ENCODE data around the gene RAB8A.
A peak's percentile ranks its signal among the peaks of the same experiment; 100 is the strongest.

RAB8A gene

GRCh38 chr19:16111160-16111908, at the start of gene RAB8A:
Gene RAB8A, plus strand, starts transcription at chr19:16111889. Its CDS starts 13 bp downstream, at chr19:16111902.
- DNase-seq: peak; percentile 97 to 100 (median 99)

GRCh38 chr19:16061943-16062342, 49.7 kb upstream of the RAB8A start:
- DNase-seq: no peak

DNA sequence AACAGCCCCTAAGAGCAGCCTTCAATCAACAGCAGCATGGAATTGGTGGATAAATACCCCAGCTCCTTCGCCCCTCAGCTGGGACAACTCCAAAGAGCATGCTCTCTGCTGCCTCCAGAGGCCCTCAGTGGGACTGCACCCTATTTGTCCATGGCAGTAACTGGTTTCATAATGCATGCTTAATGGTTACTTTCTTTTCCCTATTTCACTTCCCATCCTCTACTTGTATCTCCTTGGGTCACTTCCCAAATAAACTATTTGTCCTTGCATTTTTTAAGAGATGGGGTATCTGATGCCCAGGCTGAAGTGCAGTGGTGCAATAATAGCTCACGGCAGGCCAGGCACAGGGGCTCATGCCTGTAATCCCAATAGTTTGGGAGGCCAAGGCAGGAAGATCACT, 48.9 kb upstream of the RAB8A start:
- peak; percentile 22 to 62 (median 44) for DNase-seq

GRCh38 chr19:16064209-16064889, 47.3 kb upstream of the RAB8A start:
- DNase-seq: no peak

- DNase-seq: peak in 2 of 4 experiments; percentile 12 to 20
Observed at GRCh38 chr19:16066611-16067104, 45.0 kb upstream of the RAB8A start.

DNA sequence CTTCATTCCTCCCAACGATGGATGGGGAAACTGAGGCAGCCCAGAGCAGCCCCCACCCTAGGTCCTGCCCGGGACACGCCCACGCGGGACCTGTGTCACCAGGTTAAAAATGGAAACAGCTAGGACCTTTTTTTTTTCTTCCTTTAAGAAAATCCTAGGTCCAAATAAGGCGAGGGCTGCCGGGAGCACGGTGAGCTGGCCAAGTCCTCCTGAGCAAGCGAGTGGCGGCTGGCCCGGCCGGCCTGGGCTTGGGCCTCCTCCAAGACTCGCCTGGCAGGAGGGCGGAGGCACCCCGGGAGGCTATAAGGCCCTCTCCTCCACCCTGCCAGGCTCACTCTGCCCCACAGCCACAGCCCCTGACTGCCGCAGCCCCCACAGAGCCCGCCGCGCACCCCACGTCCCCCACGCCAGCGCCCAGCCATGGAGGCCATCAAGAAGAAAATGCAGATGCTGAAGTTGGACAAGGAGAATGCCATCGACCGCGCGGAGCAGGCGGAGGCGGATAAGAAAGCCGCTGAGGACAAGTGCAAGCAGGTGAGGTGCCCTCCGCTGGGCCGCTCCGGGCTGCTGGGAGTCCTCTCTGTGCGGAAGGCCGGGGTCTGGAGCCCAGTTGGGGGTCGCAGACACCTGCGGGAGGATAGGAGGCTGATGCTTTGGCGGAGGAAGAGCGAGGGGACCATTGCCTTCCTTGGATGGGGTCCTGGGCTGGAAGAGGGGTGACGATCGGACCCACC, 44.3 kb upstream of the RAB8A start:
- DNase-seq: no peak

DNA sequence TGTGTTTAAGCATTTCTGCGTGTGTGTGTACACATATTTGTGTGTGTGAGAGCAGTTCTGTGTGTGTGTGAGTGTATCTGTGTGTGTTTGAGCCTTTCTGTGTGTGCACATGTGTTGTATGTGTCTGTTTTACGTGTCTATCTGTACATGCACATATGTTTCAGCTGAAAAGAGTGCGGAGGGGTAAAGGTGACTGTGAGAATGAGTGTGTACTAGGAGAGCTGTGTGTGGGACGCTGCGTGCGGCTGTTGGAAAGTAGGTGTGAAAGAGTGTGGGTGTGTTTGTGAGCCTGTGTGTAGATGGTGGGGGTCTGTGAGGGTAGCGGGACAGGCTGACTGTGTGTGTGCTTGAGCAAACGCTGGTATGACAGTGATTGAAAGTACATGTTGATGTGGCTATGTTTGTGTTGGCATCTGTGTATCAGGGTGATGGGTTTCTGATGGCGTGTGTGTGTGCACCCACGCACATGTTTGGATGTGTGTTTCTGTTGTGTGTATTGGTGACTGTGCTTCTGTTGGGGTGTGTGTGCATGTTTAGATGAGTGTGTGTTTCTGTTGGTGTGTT, 42.9 kb upstream of the RAB8A start:
- DNase-seq: no peak

DNA sequence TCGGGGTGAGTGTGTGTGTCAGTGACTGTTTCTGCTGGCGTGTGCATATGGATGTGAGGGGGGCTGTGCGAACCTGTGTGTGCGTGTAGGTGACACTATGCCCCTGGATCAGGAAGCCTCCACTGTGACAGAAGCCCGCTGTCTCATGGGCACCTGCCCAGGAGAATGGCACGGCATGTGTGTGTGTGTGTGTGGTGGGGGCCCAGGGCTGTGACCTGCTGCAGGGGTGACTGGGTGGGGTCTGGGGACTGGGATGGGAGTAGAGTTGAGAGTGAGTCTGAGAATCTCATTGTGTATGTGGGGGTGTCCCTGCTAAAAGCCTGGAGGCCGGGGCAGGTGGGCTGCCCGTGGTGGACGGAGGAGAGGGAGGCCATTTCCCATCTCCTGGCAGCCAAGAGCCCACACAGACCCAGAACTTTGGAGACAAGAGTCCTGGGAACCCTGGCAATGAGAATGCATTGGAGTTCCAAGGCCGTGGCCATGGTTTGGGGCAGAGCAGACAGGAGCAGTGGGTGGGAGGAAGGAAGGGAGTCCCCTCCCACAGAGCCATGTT, 41.8 kb upstream of the RAB8A start:
- no peak for DNase-seq

- peak; percentile 41 to 84 (median 69) for DNase-seq
Observed at GRCh38 chr19:16070366-16070990, 41.2 kb upstream of the RAB8A start.

DNA sequence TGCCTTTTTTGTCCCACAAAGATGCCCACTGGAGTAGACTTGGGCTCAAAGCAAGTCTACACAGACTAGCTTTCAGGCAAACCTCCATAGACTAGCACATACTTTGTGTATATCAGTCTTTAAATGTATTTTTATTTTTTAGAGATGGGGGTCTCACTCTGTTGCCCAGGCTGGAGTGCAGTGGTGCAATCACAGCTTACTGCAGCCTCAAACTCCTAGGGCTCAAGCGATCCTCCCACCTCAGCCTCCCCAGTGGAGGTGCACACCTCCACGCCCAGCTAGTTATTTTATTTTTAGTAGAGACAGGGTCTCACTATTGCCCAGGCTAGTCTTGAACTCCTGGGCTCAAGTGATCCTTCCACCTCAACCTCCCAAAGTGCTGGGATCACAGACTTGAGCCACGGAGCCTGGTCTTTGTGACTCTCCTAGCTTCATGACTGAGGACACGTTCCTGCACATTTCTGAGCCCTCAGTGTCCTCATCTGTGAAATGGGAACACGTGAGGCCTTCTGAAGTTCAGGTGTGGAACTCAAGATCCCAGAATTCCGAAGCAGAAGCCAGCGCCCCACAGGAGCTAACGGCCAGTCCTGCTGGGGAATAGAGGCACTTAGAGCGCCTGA, 40.5 kb upstream of the RAB8A start:
- no peak for DNase-seq

DNA sequence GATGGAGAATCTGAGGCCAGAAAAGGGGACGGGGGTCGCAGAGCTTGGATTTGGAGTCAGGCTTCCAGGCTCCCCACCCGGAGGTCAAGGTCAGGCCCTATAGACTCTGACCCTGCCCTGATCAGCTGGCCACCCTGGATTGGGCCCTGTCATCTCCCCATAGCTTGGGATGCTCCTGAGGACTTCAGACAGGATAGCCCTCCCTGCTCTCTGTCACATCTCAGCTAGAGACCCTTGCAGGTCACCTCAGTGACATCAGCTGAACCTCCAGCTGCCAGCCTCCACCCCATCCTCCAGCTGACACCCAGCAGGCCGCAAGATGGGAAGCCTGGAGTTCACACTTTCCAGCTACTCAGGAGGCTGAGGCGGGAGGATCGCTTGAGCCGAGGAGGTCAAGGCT, 38.2 kb upstream of the RAB8A start:
- no peak for DNase-seq

DNA sequence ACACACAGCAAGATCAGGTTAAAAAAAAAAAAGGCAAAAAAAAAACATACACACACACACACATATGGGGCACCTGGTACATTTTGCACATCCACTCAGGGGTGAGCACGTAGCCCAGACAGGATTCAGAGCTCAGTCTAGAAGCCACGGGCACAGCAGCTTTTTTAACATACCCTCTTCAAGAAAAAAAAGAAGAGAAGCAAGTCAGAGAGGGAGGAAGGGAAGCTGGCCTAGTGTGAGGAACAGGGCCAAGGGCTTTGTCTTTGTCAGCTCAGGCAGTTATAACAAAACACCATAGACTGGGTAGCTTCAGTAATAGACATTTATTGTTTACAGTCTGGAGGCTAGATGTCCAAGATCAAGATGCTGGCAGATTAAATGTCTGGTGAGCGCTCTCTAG, 37.7 kb upstream of the RAB8A start:
- no peak for DNase-seq

- no peak for DNase-seq
Observed at GRCh38 chr19:16074488-16075365, 37.0 kb upstream of the RAB8A start.

DNA sequence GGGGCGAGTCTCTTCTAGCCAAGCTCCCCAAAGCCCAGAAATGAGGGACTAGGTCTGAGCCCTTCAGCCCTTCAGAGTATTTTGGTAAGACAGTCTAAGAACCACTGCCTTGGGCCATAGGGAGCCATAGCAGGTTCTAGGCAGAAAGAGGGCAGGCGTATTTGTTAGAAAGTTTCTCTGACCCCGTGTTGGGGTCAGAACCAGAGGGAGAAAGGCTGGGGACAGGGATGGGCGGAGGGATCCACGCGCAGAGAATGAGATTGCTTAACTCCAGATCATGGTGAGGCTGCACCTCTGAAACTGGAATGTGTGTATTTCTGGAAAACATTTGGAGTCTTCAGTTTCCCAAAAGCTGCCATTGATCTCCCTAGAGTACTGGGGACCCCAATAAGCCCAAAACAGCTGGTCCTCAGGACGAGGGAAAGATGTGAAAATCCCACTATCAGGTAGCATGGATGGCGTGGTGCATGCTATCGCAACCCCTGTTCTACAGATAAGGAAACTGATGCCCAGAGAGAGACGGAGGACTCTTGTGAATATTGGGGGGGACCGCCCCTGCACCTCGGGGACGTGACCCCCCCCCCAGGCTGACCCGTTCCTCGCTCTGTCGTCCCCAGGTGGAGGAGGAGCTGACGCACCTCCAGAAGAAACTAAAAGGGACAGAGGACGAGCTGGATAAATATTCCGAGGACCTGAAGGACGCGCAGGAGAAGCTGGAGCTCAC, 36.1 kb upstream of the RAB8A start:
- DNase-seq: no peak

GRCh38 chr19:16076154-16076957, 35.3 kb upstream of the RAB8A start, which contains the start of gene TPM4:
Gene TPM4, plus strand, starts transcription at chr19:16076495. Its CDS starts 71 bp downstream, at chr19:16076566.
- DNase-seq: peak; percentile 43 to 58 (median 54)

GRCh38 chr19:16076958-16077611, 34.6 kb upstream of the RAB8A start:
- DNase-seq: no peak

GRCh38 chr19:16077984-16078758, 33.5 kb upstream of the RAB8A start:
- no peak for DNase-seq

Data from activated CD4-positive, CD25-positive, alpha-beta regulatory T cell (primary cell).